GM12878 (cell line): ENCODE data around the gene COL11A2. TPM values are rescaled to one million over a fixed set of nuclear protein-coding genes. Genes with fewer than 3 reads are reported as not detected.

Experiments
- ATF7 ChIP-seq: fragments of 450-650 bp; IDR thresholded peaks from 2 replicates; pipeline ENCODE4 v1.6.1; 2016; ENCODE audit warnings: low read depth, mild to moderate bottlenecking
- CHD4 ChIP-seq: fragments of 200-600 bp; sonication (generic); IDR thresholded peaks from 2 replicates; pipeline ENCODE4 v1.6.1; 2016; ENCODE audit warnings: mild to moderate bottlenecking
- EGR1 ChIP-seq, 2 experiments: IDR thresholded peaks; 1 replicate in 1 of 2; 2 replicates in 1 of 2; pipeline ENCODE4 v1.6.1; 2011 to 2012; ENCODE audit warnings: low read depth in 2 of 2, low read length in 2 of 2, borderline replicate concordance in 1 of 2, mild to moderate bottlenecking in 1 of 2, moderate library complexity in 1 of 2
- EZH2 ChIP-seq: IDR thresholded peaks from 2 replicates; pipeline ENCODE4 v1.6.1; 2012; ENCODE audit warnings: low read depth, mild to moderate bottlenecking, control low read depth, inconsistent platforms, low read length, borderline replicate concordance; ENCODE audit not compliant: control insufficient read depth
- MTA2 ChIP-seq: fragments of 450-650 bp; IDR thresholded peaks from 2 replicates; pipeline ENCODE4 v1.6.1; 2016; ENCODE audit warnings: low read depth, mild to moderate bottlenecking, moderate library complexity
- NFXL1 ChIP-seq: fragments of 450-650 bp; IDR thresholded peaks from 2 replicates; pipeline ENCODE4 v1.6.1; 2017; ENCODE audit warnings: antibody characterized with exemption, mild to moderate bottlenecking, borderline replicate concordance
- NFYA ChIP-seq: IDR thresholded peaks from 2 replicates; pipeline ENCODE4 v1.6.1; 2011; ENCODE audit warnings: low read depth, mild to moderate bottlenecking, low read length, improper control_type of control experiment, borderline replicate concordance
- NRF1 ChIP-seq: conservative IDR thresholded peaks from 2 replicates; pipeline ENCODE4 v1.6.1; 2011; ENCODE audit warnings: mild to moderate bottlenecking, low read depth, low read length, improper control_type of control experiment
- PML ChIP-seq: IDR thresholded peaks from 2 replicates; pipeline ENCODE4 v1.6.1; 2012; ENCODE audit warnings: low read length, inconsistent platforms
- ZNF274 ChIP-seq: IDR thresholded peaks from one replicate; pipeline ENCODE4 v1.8.0; 2011; ENCODE audit not compliant: insufficient read length, insufficient read depth
- ZZZ3 ChIP-seq: IDR thresholded peaks from 2 replicates; pipeline ENCODE4 v1.6.1; 2011; ENCODE audit warnings: low read depth; ENCODE audit not compliant: control insufficient read depth, insufficient read length
- polyA plus RNA-seq, 11 experiments: library from polyadenylated mRNA; depleted of rRNA in 4 of 11; unstranded in 6 of 11; stranded (reverse) in 5 of 11; fragments of >200 nt; fragmentation: Nextera tagmentation in 4 of 11; fragmentation: Illumina TruSeq in 1 of 11; extraction: Ambion mirVana in 4 of 11; extraction: Trizol in 1 of 11; gene quantifications; 1 replicate in 1 of 11; 2 replicates in 10 of 11; pipeline versions ENCODE4 v1.2.1 to v1.2.3, GENCODE V29; 2011 to 2016; ENCODE audit warnings: inconsistent platforms in 2 of 11, missing spikeins in 2 of 11, low read depth in 1 of 11
- total RNA-seq, 4 experiments: library from RNA; depleted of rRNA in 3 of 4; stranded (reverse); fragments of >200 nt in 3 of 4; fragmentation: Illumina TruSeq in 1 of 4; extraction: Trizol in 1 of 4; gene quantifications; 2 replicates each; pipeline versions ENCODE4 v1.2.1 to v1.2.3, GENCODE V29; 2013 to 2021
- TF ChIP-seq, protein P1 (sequence below): fragments of 450-650 bp; IDR thresholded peaks from 2 replicates; pipeline ENCODE4 v1.6.1; 2017; ENCODE audit warnings: low read depth, mild to moderate bottlenecking, moderate library complexity
- TF ChIP-seq, protein P2 (sequence below): IDR thresholded peaks from 2 replicates; pipeline ENCODE4 v1.6.1; 2012; ENCODE audit warnings: low read depth, low read length, improper control_type of control experiment
- TF ChIP-seq, protein P3 (sequence below): fragments of 450-650 bp; formaldehyde crosslinking; IDR thresholded peaks from 2 replicates; pipeline ENCODE4 v1.4.0; 2020; ENCODE audit warnings: mild to moderate bottlenecking, moderate library complexity
- TF ChIP-seq, protein P4 (sequence below): fragments of 450-650 bp; IDR thresholded peaks from 2 replicates; pipeline ENCODE4 v1.6.1; 2014; ENCODE audit warnings: mild to moderate bottlenecking
- TF ChIP-seq, protein P5 (sequence below): fragments of 150-350 bp; IDR thresholded peaks from 2 replicates; pipeline ENCODE4 v1.6.1; 2016; ENCODE audit warnings: low read depth, low read length
- TF ChIP-seq, protein P6 (sequence below): fragments of 450-650 bp; IDR thresholded peaks from 2 replicates; pipeline ENCODE4 v1.6.1; 2016; ENCODE audit warnings: mild to moderate bottlenecking

COL11A2 gene
- total and polyA plus RNA-seq, 10 of the 15 experiments (the other 5 are each of a cell fraction or from before 2014, with no cell fraction given), result 0.03 to 0.83 (median 0.22) TPM; not detected in 1

DNA sequence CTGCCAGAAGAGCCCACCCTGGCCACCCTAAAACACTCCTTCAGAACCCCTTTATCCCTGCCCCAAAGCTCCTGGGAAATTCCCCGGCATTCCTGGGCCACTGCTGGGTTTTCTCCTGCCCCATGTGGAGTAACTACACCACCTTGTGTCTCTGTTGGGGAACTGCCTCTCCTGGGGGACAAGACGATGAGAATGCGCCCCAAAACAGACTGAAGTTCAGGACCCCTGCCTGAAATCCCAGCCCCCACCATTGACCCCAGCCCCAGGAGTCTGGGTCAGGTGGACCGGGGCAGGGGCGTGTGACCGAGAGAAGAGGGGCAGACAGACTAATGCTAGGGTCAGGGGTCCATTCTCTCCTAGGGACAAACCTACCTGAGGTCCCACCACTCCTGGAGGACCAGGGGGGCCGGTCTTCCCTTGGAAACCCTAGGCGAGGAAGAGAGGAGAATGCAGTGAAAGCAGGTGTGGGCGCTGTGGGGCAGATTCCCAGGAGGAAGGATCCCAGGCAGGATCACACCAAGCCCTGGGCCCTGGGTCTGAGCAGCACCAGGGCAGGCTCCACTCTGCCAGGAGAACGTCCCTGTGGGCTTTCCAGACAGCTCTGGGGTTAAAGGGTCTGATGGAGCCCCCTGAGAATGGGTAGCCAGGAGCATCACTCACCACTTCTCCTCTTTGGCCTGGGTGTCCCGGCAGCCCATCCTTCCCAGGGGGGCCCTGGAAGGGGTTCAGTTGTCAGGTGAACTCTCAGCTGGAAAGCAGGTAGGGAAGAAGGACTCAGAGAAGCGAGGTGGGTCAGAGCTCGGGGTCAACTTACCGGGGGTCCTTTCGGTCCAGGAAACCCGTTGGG, 19.4 kb downstream of the COL11A2 start (continued):
- TF ChIP-seq, protein P1, sequence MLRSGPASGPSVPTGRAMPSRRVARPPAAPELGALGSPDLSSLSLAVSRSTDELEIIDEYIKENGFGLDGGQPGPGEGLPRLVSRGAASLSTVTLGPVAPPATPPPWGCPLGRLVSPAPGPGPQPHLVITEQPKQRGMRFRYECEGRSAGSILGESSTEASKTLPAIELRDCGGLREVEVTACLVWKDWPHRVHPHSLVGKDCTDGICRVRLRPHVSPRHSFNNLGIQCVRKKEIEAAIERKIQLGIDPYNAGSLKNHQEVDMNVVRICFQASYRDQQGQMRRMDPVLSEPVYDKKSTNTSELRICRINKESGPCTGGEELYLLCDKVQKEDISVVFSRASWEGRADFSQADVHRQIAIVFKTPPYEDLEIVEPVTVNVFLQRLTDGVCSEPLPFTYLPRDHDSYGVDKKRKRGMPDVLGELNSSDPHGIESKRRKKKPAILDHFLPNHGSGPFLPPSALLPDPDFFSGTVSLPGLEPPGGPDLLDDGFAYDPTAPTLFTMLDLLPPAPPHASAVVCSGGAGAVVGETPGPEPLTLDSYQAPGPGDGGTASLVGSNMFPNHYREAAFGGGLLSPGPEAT, result peak; percentile 50; the same call in 1 of the 2 replicates
- TF ChIP-seq, protein P2, sequence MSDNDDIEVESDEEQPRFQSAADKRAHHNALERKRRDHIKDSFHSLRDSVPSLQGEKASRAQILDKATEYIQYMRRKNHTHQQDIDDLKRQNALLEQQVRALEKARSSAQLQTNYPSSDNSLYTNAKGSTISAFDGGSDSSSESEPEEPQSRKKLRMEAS, result no peak
- TF ChIP-seq NFXL1, result no peak
- TF ChIP-seq, protein P3, sequence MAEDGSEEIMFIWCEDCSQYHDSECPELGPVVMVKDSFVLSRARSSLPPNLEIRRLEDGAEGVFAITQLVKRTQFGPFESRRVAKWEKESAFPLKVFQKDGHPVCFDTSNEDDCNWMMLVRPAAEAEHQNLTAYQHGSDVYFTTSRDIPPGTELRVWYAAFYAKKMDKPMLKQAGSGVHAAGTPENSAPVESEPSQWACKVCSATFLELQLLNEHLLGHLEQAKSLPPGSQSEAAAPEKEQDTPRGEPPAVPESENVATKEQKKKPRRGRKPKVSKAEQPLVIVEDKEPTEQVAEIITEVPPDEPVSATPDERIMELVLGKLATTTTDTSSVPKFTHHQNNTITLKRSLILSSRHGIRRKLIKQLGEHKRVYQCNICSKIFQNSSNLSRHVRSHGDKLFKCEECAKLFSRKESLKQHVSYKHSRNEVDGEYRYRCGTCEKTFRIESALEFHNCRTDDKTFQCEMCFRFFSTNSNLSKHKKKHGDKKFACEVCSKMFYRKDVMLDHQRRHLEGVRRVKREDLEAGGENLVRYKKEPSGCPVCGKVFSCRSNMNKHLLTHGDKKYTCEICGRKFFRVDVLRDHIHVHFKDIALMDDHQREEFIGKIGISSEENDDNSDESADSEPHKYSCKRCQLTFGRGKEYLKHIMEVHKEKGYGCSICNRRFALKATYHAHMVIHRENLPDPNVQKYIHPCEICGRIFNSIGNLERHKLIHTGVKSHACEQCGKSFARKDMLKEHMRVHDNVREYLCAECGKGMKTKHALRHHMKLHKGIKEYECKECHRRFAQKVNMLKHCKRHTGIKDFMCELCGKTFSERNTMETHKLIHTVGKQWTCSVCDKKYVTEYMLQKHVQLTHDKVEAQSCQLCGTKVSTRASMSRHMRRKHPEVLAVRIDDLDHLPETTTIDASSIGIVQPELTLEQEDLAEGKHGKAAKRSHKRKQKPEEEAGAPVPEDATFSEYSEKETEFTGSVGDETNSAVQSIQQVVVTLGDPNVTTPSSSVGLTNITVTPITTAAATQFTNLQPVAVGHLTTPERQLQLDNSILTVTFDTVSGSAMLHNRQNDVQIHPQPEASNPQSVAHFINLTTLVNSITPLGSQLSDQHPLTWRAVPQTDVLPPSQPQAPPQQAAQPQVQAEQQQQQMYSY (CRISPR knock-in tag), result no peak
- no peak for TF ChIP-seq ZNF274
- TF ChIP-seq EGR1 (IDR thresholded peaks at IDR 0.05; ENCODE audit: borderline replicate concordance in 1 of 2, low read depth in 2 of 2, low read length in 2 of 2), result no peak
- TF ChIP-seq, protein P4, sequence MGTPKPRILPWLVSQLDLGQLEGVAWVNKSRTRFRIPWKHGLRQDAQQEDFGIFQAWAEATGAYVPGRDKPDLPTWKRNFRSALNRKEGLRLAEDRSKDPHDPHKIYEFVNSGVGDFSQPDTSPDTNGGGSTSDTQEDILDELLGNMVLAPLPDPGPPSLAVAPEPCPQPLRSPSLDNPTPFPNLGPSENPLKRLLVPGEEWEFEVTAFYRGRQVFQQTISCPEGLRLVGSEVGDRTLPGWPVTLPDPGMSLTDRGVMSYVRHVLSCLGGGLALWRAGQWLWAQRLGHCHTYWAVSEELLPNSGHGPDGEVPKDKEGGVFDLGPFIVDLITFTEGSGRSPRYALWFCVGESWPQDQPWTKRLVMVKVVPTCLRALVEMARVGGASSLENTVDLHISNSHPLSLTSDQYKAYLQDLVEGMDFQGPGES, result no peak
- TF ChIP-seq NFYA, result no peak
- no peak for TF ChIP-seq CHD4
- TF ChIP-seq, protein P5, sequence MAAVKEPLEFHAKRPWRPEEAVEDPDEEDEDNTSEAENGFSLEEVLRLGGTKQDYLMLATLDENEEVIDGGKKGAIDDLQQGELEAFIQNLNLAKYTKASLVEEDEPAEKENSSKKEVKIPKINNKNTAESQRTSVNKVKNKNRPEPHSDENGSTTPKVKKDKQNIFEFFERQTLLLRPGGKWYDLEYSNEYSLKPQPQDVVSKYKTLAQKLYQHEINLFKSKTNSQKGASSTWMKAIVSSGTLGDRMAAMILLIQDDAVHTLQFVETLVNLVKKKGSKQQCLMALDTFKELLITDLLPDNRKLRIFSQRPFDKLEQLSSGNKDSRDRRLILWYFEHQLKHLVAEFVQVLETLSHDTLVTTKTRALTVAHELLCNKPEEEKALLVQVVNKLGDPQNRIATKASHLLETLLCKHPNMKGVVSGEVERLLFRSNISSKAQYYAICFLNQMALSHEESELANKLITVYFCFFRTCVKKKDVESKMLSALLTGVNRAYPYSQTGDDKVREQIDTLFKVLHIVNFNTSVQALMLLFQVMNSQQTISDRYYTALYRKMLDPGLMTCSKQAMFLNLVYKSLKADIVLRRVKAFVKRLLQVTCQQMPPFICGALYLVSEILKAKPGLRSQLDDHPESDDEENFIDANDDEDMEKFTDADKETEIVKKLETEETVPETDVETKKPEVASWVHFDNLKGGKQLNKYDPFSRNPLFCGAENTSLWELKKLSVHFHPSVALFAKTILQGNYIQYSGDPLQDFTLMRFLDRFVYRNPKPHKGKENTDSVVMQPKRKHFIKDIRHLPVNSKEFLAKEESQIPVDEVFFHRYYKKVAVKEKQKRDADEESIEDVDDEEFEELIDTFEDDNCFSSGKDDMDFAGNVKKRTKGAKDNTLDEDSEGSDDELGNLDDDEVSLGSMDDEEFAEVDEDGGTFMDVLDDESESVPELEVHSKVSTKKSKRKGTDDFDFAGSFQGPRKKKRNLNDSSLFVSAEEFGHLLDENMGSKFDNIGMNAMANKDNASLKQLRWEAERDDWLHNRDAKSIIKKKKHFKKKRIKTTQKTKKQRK, result no peak
- TF ChIP-seq ZZZ3, result no peak
- TF ChIP-seq ATF7, result no peak
- TF ChIP-seq PML, result no peak
- no peak for TF ChIP-seq MTA2
- no peak for TF ChIP-seq EZH2
- no peak for TF ChIP-seq NRF1
- TF ChIP-seq, protein P6, sequence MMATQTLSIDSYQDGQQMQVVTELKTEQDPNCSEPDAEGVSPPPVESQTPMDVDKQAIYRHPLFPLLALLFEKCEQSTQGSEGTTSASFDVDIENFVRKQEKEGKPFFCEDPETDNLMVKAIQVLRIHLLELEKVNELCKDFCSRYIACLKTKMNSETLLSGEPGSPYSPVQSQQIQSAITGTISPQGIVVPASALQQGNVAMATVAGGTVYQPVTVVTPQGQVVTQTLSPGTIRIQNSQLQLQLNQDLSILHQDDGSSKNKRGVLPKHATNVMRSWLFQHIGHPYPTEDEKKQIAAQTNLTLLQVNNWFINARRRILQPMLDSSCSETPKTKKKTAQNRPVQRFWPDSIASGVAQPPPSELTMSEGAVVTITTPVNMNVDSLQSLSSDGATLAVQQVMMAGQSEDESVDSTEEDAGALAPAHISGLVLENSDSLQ, result no peak
